HepG2 (cell line): ENCODE results near the gene MAN1A1. TPM values are rescaled to one million over a fixed set of nuclear protein-coding genes. Genes with fewer than 3 reads are reported as not detected.

Source experiments
- ARID4A ChIP-seq: sonication (generic); formaldehyde crosslinking; IDR thresholded peaks from 2 replicates; pipeline ENCODE4 v1.5.0; 2020; ENCODE audit warnings: mild to moderate bottlenecking, missing genetic modification reagents, borderline replicate concordance
- ASH2L ChIP-seq: fragments of 300-600, 200-600 bp; sonication (generic); IDR thresholded peaks from 2 replicates; pipeline ENCODE4 v1.7.0; 2017; ENCODE audit warnings: low read depth, mild to moderate bottlenecking, moderate library complexity, mixed read lengths, low read length; ENCODE audit not compliant: insufficient read length
- DNMT1 ChIP-seq: sonication (generic); formaldehyde crosslinking; IDR thresholded peaks from 2 replicates; pipeline ENCODE4 v1.5.1; 2020; ENCODE audit warnings: mild to moderate bottlenecking, missing genetic modification reagents
- JDP2 ChIP-seq: sonication (generic); formaldehyde crosslinking; IDR thresholded peaks from 2 replicates; pipeline ENCODE4 v1.8.1; 2022; ENCODE audit warnings: missing genetic modification reagents, borderline replicate concordance
- MATR3 ChIP-seq: sonication (generic); formaldehyde crosslinking; IDR thresholded peaks from 2 replicates; pipeline ENCODE4 v1.4.0; 2020; ENCODE audit warnings: missing genetic modification reagents
- NCOA1 ChIP-seq: sonication (generic); formaldehyde crosslinking; IDR thresholded peaks from 2 replicates; pipeline ENCODE4 v1.9.0; 2021; ENCODE audit warnings: missing genetic modification reagents
- NFIB ChIP-seq: sonication (generic); formaldehyde crosslinking; IDR thresholded peaks from 2 replicates; pipeline ENCODE4 v1.9.0; 2021; ENCODE audit warnings: missing genetic modification reagents, mild to moderate bottlenecking, borderline replicate concordance
- SP1 ChIP-seq, 2 experiments: fragments of 450-650 bp in 1 of 2; sonication (generic) in 1 of 2; formaldehyde crosslinking in 1 of 2; IDR thresholded peaks; 2 replicates each; pipeline versions ENCODE4 v1.4.0 to v1.6.1; 2016 to 2020; ENCODE audit warnings: missing genetic modification reagents in 1 of 2
- ZBTB40 ChIP-seq, 2 experiments: fragments of 450-650 bp in 1 of 2; sonication (generic) in 1 of 2; formaldehyde crosslinking in 1 of 2; IDR thresholded peaks; 2 replicates each; pipeline versions ENCODE4 v1.6.1 to v1.8.0; 2016 to 2022; ENCODE audit warnings: antibody characterized with exemption in 1 of 2, mild to moderate bottlenecking in 1 of 2, missing genetic modification reagents in 1 of 2
- ZNF749 ChIP-seq: sonication (generic); formaldehyde crosslinking; IDR thresholded peaks from 2 replicates; pipeline ENCODE4 v1.8.0; 2022; ENCODE audit warnings: mild to moderate bottlenecking, missing genetic modification reagents, moderate library complexity, borderline replicate concordance
- polyA plus RNA-seq, 8 experiments: library from polyadenylated mRNA; depleted of rRNA in 3 of 8; stranded (reverse) in 7 of 8; unstranded in 1 of 8; fragments of >200 nt; fragmentation: Illumina TruSeq in 4 of 8; extraction: Trizol in 4 of 8; gene quantifications; 2 replicates each; pipeline versions ENCODE4 v1.2.1 to v1.2.3, GENCODE V29; 2011 to 2016; ENCODE audit warnings: low read depth in 4 of 8, missing spikeins in 1 of 8, mixed read lengths in 1 of 8; ENCODE audit not compliant: insufficient read depth in 1 of 8
- total RNA-seq, 5 experiments: library from RNA; depleted of rRNA; stranded (reverse); fragments of >200 nt; fragmentation: Illumina TruSeq; extraction: Trizol; gene quantifications; 2 replicates each; pipeline ENCODE4 v1.2.3, GENCODE V29; 2016; ENCODE audit warnings: low read depth in 1 of 5
- TF ChIP-seq, protein P1 (sequence below): sonication (generic); formaldehyde crosslinking; conservative IDR thresholded peaks from 2 replicates; pipeline ENCODE4 v1.4.0; 2020; ENCODE audit warnings: missing genetic modification reagents

The MAN1A1 gene
- total and polyA plus RNA-seq, 2 of the 13 experiments (the other 11 are each of a cell fraction or from before 2014, with no cell fraction given) = 156 to 236 TPM

GRCh38 chr6:119349361-119350201 lies at the start of gene MAN1A1 (continued):
- peak; percentile 98 for TF ChIP-seq ARID4A (CRISPR knock-in tag)
- peak; percentile 83 for TF ChIP-seq DNMT1 (CRISPR knock-in tag)
- peak; percentile 86; the same call in 1 of the 2 replicates for TF ChIP-seq NCOA1 (CRISPR knock-in tag)
- TF ChIP-seq SP1 (IDR thresholded peaks at IDR 0.05) = no peak
- TF ChIP-seq SP1 (CRISPR knock-in tag; IDR thresholded peaks at IDR 0.05) = peak; percentile 88
- TF ChIP-seq JDP2 (CRISPR knock-in tag) = no peak; the same call in 1 of the 2 replicates
- TF ChIP-seq ZNF749 (CRISPR knock-in tag) = peak; percentile 94; the same call in 1 of the 2 replicates
- 0 out of 2 replicates have a peak, but pooled peaks have one; percentile 12 for TF ChIP-seq NFIB (CRISPR knock-in tag)
- TF ChIP-seq, protein P1, sequence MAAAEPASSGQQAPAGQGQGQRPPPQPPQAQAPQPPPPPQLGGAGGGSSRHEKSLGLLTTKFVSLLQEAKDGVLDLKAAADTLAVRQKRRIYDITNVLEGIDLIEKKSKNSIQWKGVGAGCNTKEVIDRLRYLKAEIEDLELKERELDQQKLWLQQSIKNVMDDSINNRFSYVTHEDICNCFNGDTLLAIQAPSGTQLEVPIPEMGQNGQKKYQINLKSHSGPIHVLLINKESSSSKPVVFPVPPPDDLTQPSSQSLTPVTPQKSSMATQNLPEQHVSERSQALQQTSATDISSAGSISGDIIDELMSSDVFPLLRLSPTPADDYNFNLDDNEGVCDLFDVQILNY (CRISPR knock-in tag) = peak; percentile 88
- peak; percentile 67 for TF ChIP-seq ASH2L
- no peak for TF ChIP-seq MATR3 (CRISPR knock-in tag)
- no peak for TF ChIP-seq ZBTB40 (IDR thresholded peaks at IDR 0.05)
- TF ChIP-seq ZBTB40 (CRISPR knock-in tag; IDR thresholded peaks at IDR 0.05) = peak; percentile 42
